Thymus (tissue), 11 donors: Measurements from ENCODE around the gene CA12. TPM values are rescaled to one million over a fixed set of nuclear protein-coding genes. Genes with fewer than 3 reads are reported as not detected.
A peak's percentile ranks its signal among the peaks of the same experiment; 100 is the strongest.

Experiments used
- DNase-seq, 9 donors: peaks; one replicate each; pipeline ENCODE4 v3.0.0-alpha.2; 2013; ENCODE audit warnings: low spot score in 9 of 9, low read depth in 6 of 9, missing footprints in 1 of 9
- H3K27ac ChIP-seq, 2 donors: one replicate each; pipeline ENCODE4 v1.5.1; 2013; ENCODE audit warnings: control low read depth in 1 of 2, low read depth in 1 of 2, low read length in 1 of 2, mild to moderate bottlenecking in 1 of 2, moderate library complexity in 1 of 2
- H3K27me3 ChIP-seq, 2 donors: one replicate each; pipeline ENCODE4 v1.5.1; 2013; ENCODE audit warnings: low read length in 1 of 2; ENCODE audit not compliant: control insufficient read depth in 2 of 2, insufficient read depth in 1 of 2
- H3K36me3 ChIP-seq, 2 donors: one replicate each; pipeline ENCODE4 v1.5.1; 2013; ENCODE audit warnings: low read length in 1 of 2, mild to moderate bottlenecking in 1 of 2, moderate library complexity in 1 of 2; ENCODE audit not compliant: control insufficient read depth in 2 of 2, insufficient read depth in 2 of 2
- H3K4me1 ChIP-seq, 2 donors: one replicate each; pipeline ENCODE4 v1.5.1; 2013; ENCODE audit warnings: low read length in 2 of 2; ENCODE audit not compliant: control insufficient read depth in 2 of 2, insufficient read depth in 2 of 2
- H3K4me3 ChIP-seq, 2 donors: one replicate each; pipeline ENCODE4 v1.5.1; 2013; ENCODE audit warnings: low read length in 2 of 2, control low read depth in 1 of 2, mild to moderate bottlenecking in 1 of 2
- H3K9me3 ChIP-seq, 2 donors: one replicate each; pipeline ENCODE4 v1.5.1; 2013; ENCODE audit warnings: low read length in 1 of 2, mild to moderate bottlenecking in 1 of 2; ENCODE audit not compliant: control insufficient read depth in 2 of 2, insufficient read depth in 1 of 2
- WGBS: extraction: QIAGEN DNeasy Blood & Tissue Kit; methylation state at CpG from one replicate; pipeline ENCODE4 v1.1.7; 2013; 5-methylcytosine and 5-hydroxymethylcytosine counted together
- polyA plus RNA-seq: library from polyadenylated mRNA; stranded (reverse); fragments of 200-250 nt; gene quantifications from one replicate; pipeline ENCODE4 v1.2.3, GENCODE V29; 2013
- total RNA-seq: library from RNA; stranded (reverse); fragments of 120-200 nt; gene quantifications from one replicate; pipeline ENCODE4 v1.2.4, GENCODE V29; 2013
- donor health status: healthy.

The CA12 gene
- total and polyA plus RNA-seq, 2 donors = 0.09 to 0.16 TPM

DNA sequence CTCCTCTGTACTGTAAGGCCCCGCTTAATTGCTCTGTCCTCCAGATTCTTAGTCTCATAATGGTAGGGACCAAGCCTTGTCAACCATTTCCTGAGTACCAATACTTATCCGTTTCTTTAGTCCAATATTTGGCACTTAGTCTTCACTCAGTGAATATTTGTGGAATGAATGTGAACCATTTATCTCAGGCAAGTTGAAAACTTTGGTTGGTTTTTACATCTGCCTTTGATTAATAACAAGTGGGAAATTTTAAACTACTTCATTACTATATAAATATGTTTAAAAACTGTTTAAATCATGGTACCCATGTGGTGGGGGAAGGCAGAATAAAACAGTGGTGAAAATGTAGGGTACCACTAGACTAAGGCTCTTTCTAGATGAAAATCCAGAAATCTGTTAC is 15.2 kb downstream of the CA12 start:
- DNase-seq = no peak
- 98% methylated on average over 2 of the region's 2 CpGs for WGBS
- no peak overlapping the region for H3K27ac ChIP-seq
- peaks cover 43 to 92% of the 10 kb centered on the region in 2 donors for H3K4me1 ChIP-seq
- no peaks in the 10 kb centered on the region for H3K27me3 ChIP-seq
- H3K9me3 ChIP-seq = peaks cover 0 to 3% of the 10 kb centered on the region in 2 donors
- H3K36me3 ChIP-seq = no peaks in the 10 kb centered on the region
- no peak overlapping the region for H3K4me3 ChIP-seq

DNA sequence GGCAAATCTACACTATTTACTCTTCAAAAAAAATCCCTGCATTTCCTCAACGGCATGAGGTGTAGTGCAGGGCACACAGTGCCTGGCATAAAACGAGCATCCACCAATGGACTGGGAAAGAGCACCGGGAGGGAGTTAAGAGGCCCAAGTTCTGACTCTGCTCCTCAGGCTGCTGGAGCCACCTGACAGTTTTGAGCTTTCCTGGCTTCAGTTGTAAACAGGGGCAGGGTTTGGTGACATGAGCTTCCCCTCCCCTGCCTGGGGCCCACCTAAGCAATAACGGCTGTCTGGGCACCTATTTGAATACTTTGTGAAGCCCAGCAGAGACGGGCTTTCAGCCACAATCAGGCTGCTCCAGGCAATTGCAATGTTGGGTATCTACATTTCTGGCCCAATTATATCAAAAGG is 16.4 kb downstream of the CA12 start:
- peak overlapping the region in 1 of 2 donors; percentile 96 for H3K27ac ChIP-seq
- DNase-seq = peak in 3 of 9 donors; percentile 42 to 71 (median 58)
- no peak overlapping the region for H3K4me3 ChIP-seq
- WGBS = 75% methylated on average over 5 of the region's 5 CpGs
- no peaks in the 10 kb centered on the region for H3K36me3 ChIP-seq
- H3K4me1 ChIP-seq = peaks cover 37 to 87% of the 10 kb centered on the region in 2 donors
- H3K27me3 ChIP-seq = no peaks in the 10 kb centered on the region
- H3K9me3 ChIP-seq = peaks cover 0 to 3% of the 10 kb centered on the region in 2 donors

- H3K9me3 ChIP-seq = peaks cover 0 to 3% of the 10 kb centered on the region in 2 donors
- 75% methylated on average over 11 of the region's 11 CpGs for WGBS
- no peaks in the 10 kb centered on the region for H3K36me3 ChIP-seq
- H3K27me3 ChIP-seq = no peaks in the 10 kb centered on the region
- no peak overlapping the region for H3K4me3 ChIP-seq
- H3K4me1 ChIP-seq = peaks cover 32 to 80% of the 10 kb centered on the region in 2 donors
- peak in 7 of 9 donors; percentile 45 to 91 (median 78) for DNase-seq
- peak overlapping the region in 1 of 2 donors; percentile 96 for H3K27ac ChIP-seq
These were observed 17.0 kb downstream of the CA12 start for GRCh38 chr15:63364399-63365272.

GRCh38 chr15:63363292-63363691 is 18.4 kb downstream of the CA12 start:
- peaks cover 19 to 70% of the 10 kb centered on the region in 2 donors for H3K4me1 ChIP-seq
- H3K36me3 ChIP-seq = no peaks in the 10 kb centered on the region
- WGBS = 90% methylated on average over 2 of the region's 2 CpGs
- H3K4me3 ChIP-seq = no peak overlapping the region
- DNase-seq = no peak
- H3K27me3 ChIP-seq = no peaks in the 10 kb centered on the region
- H3K9me3 ChIP-seq = no peaks in the 10 kb centered on the region
- H3K27ac ChIP-seq = peak overlapping the region in 1 of 2 donors; percentile 96

DNA sequence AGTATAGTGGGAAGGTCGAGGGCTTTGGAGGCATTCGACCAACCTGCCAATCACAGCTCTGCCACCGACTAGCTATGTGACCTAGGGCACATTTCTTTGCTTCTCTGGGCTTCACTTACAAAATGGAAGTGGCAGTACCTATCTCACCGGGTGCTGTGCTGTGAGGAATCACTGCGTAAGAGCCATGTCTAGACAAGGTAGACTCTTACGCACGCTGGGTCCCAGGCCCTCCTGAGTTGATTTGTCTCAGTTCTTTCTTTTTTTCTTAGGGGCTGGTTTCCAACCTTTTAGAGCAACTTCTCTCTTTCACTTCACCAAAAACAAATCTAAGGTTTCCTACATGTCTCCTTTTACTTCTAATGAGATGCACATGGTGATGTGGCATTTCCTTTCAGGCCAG is 18.8 kb downstream of the CA12 start:
- no peak overlapping the region for H3K27ac ChIP-seq
- WGBS = 94% methylated on average over 7 of the region's 7 CpGs
- no peaks in the 10 kb centered on the region for H3K9me3 ChIP-seq
- H3K4me1 ChIP-seq = peaks cover 19 to 66% of the 10 kb centered on the region in 2 donors
- no peaks in the 10 kb centered on the region for H3K36me3 ChIP-seq
- no peak overlapping the region for H3K4me3 ChIP-seq
- no peak for DNase-seq
- no peaks in the 10 kb centered on the region for H3K27me3 ChIP-seq

GRCh38 chr15:63362196-63362595 is 19.4 kb downstream of the CA12 start:
- Histone ChIP-seq H3K27ac (no peak overlapping the region), H3K27me3 (no peaks in the 10 kb centered on the region)
- WGBS = 94% methylated on average over 3 of the region's 3 CpGs

GRCh38 chr15:63360170-63360569 is 21.5 kb downstream of the CA12 start:
- 92% methylated on average over 4 of the region's 4 CpGs for WGBS

More at GRCh38 chr15:63362196-63362595, 19.4 kb downstream of the CA12 start:
- no peaks in the 10 kb centered on the region for H3K36me3 ChIP-seq
- DNase-seq = no peak
- no peaks in the 10 kb centered on the region for H3K9me3 ChIP-seq
- H3K4me3 ChIP-seq = no peak overlapping the region
- H3K4me1 ChIP-seq = peaks cover 19 to 59% of the 10 kb centered on the region in 2 donors

DNA sequence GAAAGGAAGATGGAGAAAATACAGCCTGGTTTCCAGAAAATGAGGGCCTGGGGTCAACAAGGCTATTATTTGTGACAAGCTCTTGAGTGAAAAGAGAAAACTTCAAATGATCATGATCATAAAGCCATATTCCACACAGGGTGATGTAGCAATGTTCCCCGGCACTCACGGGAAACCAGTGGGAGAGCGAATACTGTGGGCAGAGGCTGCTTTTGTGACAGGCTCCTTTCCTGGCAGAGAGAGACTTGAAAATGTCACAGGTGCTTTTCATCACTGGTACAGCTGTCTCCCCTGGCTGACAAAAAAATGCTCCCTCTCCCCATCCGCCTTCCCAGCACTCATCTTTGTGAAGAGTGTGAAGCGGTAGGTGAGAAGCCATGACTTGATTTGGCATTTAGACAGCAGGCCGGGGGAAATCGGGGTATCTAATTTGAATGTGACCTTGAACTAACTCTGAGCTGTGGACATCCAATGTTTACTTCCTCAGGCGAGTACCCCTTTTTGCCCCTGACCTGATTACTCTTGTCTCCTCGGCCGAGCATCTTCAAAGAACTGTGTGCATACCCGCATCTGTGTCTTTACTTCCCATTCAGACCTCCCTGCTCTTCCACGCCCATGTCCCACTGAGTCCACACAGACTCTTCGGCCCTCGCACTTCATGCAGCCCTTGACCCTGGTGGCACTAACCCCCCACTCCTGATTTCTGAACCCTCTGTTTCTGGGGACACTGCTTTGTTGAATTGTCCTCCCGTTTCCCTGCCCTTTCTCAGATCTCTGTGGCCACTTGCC is 23.2 kb downstream of the CA12 start:
- 92% methylated on average over 15 of the region's 15 CpGs for WGBS
- Histone ChIP-seq H3K4me3 (no peak overlapping the region), H3K9me3 (no peaks in the 10 kb centered on the region), H3K27me3 (no peaks in the 10 kb centered on the region), H3K27ac (no peak overlapping the region), H3K4me1 (peaks cover 0 to 37% of the 10 kb centered on the region in 2 donors), H3K36me3 (no peaks in the 10 kb centered on the region)
- DNase-seq = no peak

More at GRCh38 chr15:63360170-63360569, 21.5 kb downstream of the CA12 start:
- Histone ChIP-seq H3K36me3 (no peaks in the 10 kb centered on the region), H3K9me3 (no peaks in the 10 kb centered on the region), H3K27ac (no peak overlapping the region), H3K4me1 (peaks cover 12 to 50% of the 10 kb centered on the region in 2 donors), H3K27me3 (no peaks in the 10 kb centered on the region), H3K4me3 (no peak overlapping the region)
- no peak for DNase-seq

DNA sequence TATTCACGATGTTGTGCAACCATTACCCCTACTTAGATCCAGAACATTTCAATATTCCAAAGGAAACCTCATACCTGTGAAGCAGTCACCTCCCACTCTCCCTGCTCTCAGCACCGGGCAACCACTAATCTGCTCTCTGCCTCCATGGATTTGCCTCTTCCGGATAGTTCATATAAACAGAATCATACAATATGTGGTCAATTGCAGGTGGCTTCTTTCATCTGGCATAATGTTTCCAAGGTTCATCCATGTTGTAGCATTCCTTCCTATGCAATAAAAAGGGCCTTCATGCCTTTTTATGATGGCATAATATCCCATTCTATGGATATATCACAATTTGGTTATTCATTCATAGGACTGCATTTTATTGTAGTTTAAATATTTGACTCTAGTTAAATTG is 23.9 kb downstream of the CA12 start:
- Histone ChIP-seq H3K36me3 (no peaks in the 10 kb centered on the region), H3K27ac (no peak overlapping the region), H3K9me3 (no peaks in the 10 kb centered on the region), H3K4me1 (peaks cover 0 to 30% of the 10 kb centered on the region in 2 donors), H3K4me3 (no peak overlapping the region), H3K27me3 (no peaks in the 10 kb centered on the region)
- WGBS = 96% methylated on average over 3 of the region's 3 CpGs
- DNase-seq = no peak
